NCI-H2107 treated with DMSO at 0.1 percent for 48 hours (cell line): ENCODE data around the gene POLN.
"Not testable (repeated sequence)": the region's sequence is repeated elsewhere in the genome, so short reads cannot be mapped to it uniquely, and the experiment has no call there.

Experiments
- DNase-seq: peaks from one replicate; lab custom pipeline; 2025; ENCODE audit not compliant: unreplicated experiment; lab: John Stamatoyannopoulos, UW

The POLN gene

DNA sequence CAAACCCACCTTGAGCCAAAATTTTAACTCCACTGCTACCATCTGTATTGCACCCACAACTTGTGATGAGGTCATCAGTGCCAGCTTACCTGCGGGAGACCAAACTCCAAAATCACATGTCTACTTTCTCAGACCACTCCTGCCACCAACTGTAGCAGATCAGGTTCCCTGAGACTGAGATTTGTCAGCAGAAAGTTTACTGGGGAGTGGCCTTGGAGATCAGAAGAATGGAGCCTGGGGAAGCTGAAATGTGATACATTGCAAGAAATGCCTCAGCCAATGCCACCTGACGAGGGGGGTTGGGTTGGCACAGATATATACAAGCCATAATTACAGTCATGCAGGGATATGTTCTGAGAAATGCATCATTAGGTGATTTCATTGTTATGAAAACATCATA lies 19.1 kb downstream of the POLN start:
- DNase-seq: peak; percentile 75

DNA sequence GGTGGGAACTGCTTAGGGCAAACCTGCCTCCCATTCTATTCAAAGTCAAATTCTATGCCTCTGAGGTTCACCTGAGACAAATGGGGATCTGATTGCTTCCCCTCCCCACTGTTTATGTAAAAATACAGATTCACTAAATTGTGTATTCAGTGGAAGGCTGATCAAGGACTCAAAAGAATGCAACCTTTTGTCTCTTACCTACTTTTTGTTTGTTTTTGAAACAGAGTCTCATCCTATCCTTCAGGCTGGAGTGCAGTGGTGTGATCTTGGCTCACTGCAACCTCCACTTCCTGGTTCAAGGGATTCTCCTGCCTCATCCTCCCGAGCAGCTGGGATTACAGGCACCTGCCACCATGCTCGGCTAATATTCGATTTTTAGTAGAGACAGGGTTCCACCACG lies 20.5 kb downstream of the POLN start:
- not testable (repeated sequence) for DNase-seq

DNA sequence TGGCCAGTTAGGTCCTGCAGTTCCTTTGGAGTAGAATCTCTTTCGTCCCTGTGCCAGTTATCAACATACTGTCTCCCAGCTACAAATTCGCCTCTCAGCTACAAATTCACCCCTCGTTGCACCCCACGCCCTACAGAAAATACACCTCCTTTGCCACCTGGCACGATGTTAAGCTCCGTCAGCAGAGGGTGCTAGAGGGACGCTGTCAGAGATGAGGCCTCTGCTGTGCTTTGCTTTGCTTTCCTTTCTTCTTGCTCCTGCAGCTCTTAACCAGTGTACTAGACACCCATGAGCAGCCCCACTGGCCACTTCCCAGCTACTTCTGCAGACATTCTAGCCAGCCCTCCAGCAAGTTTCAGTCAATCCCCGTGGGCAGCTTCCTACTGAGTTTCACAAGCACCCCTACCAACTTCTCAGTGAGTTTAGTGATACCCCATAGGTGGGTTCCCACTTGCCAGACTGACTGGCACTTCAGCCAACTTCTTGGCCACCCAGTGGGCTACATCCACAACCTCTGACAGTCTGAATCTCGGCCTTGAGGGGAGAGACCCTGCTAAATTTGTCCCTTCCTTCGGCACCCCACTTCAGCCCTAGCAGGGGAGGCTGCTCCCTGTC lies 21.8 kb downstream of the POLN start:
- DNase-seq: peak; percentile 56

DNA sequence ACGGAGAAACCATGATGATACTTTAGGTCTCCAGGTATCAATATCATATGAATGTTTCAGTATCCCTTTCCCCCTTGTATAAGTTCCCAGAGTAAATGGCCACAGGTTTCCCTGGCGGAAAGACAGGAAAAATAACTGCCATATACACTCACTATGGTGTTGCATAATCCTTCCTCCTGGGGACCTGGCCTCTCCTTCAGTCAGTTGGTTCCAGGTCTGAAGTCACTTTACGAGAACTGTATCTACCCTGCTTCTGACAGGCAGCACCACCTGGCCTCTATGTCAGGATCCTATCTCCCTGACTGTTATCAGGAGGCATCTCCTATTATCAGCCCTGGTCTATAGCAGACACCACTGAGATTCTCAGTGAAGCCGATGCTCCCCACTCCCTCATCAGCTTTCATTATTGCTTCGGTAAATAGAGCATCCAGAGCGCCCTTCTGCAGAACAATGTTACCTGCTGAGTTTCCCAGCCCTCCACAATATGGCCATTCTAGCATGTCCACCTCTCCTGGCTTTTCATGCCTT lies 22.6 kb downstream of the POLN start:
- DNase-seq: no peak

DNA sequence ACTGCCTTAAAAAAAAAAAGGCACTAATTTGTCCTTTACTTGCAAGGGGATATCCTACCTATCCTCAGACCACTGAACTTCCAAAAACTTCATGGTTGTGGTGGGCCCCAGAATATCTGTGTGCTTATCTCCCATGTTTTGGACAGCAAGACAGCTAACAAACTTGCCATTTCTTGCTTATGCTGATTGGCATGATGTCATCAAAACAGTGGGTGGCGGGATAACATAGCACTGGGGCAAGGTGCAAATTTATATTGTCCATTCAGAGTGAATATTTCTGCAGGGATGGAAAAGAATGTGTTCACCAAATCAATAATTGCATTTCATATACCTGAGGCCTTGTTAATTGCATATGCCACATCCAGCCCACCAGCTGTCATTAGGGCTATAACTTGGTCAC lies 23.5 kb downstream of the POLN start:
- DNase-seq: no peak

DNA sequence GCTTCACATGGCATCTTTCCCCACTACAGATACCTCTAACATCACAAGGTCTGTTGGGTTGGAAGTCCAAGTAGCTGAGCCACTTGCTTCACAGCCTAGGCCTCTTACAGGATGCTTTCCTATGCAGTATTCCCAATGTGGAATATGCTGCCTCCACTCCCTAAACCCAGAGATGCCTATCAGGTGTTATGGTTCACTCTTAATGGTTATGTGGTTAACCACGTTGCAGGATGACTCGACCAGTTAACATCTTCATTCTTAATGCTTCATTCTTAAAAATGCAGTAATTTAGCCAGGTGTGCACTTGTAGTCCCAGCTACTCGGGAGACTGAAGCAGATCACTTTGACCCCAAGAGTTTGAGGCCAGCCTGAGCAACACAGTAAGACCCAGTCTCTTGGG lies 24.2 kb downstream of the POLN start:
- DNase-seq: no peak

DNA sequence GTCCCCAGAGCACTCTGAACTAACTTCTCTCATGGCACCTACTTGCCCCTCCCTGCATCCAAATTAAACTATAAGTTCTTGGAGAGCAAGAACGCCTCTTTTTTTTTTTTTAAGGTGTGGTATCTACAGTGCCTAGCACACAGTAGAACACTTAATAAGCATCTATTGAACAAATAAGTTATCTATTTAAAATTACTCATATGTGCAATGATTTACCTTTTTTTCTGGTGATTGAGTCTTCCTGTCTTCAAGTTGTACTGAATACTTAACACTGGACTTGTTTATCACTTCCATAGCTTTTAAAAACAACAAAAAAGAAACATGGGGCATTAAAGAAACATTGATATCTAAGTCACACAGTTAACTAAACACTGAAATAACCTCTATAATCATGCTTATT lies 29.1 kb downstream of the POLN start:
- DNase-seq: no peak

DNA sequence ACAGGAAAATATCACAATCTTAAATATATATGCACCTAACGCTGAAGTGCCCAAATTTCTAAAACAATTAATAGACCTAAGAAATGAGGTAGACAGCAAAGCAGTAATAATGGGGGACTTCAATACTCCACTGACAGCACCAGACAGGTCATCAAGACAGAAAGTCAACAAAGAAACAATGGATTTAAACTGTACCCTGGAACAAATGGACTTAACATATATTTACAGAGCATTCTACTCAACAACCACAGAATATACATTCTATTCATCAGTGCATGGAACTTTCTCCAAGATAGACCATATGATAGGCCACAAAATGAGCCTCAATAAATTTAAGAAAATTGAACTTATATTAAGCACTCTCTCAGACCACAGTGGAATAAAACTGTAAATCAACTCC lies 39.1 kb downstream of the POLN start:
- not testable (repeated sequence) for DNase-seq

DNA sequence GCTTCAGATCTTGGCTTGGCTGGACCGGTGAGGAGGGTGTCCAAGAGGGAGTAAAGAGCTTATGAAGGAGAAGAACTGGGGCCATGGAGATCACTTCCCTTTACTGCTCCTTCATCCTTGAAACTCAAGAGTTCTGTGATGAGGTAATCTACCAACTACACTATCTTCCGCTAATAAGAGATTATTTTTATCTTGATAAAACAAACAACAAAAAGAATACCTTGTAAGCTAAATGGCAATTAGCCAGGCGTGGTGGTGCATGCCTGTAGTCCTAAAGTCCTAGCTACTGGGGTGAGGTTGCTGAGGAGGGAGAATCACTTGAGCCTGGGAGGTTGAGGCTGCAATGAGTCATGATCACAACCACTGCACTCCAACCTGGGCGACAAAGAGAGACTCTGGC lies 47.4 kb downstream of the POLN start:
- DNase-seq: no peak

DNA sequence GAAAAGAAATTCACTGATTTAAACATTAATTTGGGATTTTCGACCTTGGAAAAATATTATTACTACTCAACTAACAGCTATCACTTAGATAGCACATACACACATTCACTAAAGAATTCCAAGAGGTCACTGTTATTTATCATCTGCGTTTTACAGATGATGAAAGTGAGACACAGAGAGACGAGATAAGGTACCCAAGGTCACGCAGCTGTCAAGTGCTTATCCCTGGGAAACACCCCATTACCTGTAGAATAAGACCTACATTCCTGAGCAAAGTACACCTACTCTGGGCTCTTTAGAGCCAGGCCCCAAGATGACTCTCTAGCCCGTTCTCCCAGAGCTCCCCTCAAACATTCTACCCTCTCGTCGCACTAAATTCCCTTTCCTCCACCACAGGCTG lies 48.6 kb downstream of the POLN start:
- DNase-seq: no peak

DNA sequence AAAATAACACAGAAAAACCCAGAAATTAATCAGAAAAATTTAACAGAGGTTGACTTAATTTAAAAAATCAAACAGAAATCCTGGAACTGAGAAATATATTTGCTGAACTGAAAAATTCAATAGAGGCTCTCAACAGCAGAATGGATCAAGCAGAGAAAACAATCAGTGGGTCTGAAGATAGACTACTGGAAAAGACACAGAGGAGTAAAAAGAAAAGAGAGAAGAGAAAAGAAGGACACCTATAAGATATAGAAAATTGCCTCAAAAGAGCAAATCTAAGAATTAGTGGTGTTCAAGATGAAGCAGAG lies 55.1 kb downstream of the POLN start:
- no peak for DNase-seq

DNA sequence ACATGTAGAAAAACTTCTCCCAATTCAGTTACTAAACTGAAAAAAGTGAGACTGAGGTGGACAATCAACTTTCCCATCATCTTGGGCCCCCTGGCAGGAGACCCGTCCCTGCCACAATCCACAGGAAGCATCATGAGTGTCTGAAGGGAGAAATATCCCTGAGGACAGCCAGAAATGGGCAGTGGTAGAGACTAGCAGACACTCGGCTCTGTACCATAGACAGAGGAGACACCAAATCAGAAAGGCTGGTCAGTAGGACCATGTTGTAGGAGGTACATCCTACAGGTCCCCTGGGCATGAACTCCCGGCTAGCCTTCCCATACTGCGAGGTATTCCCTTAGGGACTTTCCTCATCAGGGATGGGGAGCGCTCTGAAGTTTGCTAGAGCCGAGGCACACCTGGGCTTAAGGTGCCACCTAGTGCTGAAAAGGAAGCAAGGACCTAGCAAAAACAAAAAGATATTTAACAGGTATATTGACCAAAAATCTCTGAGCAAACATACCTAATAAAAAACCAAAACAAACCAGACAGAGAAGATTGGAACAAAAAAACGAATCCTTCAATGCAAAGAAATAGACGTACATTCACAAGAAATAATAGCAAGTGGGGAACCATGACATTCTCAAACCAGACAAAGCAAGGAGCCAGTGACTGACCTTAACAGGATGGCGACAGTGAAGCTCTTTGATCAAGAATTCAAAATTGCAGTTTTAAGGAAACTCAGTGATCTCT lies 55.6 kb downstream of the POLN start:
- peak; percentile 19 for DNase-seq

DNA sequence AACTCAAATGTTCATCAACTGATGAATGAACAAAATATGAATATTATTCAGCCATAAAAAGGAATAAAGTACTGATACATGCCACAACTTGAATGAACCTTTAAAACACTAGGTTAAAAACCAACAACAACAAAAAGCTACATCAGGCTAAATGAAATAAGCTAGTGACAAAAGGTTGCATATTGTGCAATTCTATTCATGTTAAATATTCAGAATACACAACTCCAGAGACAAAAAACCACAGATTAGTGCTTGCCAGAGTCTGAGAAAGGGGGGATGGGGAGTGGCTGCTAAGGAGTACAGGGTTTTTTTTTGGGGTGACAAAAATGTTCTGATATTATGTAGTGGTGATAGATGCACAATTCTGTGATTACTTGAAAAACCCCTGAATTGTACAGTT lies 58.5 kb downstream of the POLN start:
- no peak for DNase-seq

DNA sequence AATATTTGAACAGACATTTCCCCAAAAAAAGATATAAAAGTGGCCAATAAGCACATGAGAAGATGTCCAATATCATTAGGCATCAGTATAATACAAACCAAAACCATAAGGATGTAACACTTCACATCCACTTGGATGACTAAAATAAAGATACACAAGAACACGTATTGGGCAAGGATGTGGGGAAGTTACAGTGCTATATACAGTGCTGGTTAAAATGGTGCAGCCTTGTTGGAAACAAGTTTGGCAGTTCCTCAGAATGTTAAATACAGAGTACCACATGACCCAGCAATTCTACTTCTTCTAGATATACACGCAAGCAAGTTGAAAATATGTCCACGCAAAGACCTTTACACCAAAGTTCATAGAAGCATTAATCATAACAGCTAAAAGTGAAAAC lies 58.9 kb downstream of the POLN start:
- no peak for DNase-seq

DNA sequence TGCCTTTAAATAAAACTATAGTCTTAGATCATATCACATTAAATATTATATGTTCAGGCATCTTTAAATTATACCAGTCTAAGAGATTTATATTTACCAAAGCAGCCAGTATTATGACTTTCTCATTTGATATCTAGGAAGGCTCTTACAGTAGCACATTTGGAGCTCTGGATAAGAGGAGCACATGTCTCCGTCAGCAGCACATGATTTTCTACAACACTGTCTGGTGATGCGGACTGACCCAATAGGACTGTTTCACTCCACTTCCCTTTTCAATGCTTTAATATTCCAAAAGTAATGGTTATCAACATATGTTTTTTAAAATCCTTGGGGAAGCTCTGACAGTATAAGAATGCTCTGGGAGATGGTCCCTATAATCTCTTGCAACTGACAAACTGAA lies 61.5 kb downstream of the POLN start:
- DNase-seq: no peak

DNA sequence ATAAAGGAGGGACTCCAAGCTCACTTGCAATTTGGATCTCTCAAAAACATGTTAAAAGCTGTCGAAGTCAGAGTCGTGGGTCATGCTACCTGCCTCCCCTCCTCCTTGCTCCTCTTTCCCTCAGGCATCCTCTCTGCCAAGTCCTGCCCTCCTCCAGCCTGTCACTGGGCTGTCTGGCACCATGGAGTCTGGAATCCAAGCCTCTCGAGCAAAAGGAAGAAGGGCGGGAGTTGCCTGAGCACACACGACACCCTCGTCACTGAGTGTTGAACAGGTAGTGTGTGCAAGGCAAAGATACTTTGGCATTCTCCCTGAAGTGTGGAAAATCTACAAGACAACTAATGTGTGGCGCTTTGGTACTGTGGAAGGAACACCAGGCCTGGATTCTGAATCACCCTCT lies 62.2 kb downstream of the POLN start:
- DNase-seq: no peak

DNA sequence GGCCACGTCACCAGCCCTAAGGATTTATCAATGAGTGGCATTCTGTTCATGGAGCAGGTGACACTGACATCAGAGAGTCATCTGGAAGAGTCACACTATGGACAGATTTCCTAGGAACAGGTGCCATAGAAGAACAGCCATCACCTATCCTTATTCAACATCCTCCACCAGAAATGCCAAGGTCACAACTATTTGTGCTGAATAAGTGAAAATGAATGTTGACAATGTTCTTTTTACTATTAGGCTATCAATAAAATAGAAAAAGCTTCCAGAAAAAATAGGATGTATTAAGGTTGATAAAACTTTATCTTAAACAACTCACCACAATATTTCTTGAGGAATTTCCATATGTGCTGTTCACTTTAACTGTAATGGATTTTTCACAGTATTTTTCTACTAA lies 62.9 kb downstream of the POLN start:
- no peak for DNase-seq

DNA sequence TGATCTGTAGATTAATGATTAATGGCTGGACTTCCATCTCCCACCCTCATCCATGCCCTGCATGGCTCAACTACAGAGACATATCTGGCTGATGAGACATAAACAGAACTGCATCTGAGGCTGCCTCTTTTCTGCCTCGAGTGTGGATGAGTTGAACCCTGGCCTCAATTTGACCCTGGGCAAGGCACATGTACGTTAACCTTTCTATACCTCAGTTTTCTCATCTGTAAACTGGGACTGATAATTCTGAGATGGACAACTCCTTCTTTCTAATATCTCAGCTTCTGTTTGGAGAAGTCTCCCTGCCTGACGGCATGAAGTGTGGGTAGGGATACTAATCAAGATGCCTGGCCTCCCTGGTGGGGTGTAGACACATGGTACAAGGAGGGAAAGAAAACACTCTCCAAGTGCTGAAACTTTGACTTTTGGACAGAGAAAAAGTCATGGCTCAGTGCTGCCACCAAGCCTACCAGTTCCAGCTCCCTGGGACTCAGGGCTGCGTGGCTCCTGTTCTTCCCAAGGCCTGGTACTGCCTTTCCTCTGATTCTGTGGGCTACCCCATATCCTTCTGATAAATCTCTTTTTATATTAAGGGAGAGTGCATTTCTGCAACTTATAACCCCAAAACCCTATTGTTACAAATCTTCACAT lies 64.4 kb downstream of the POLN start:
- DNase-seq: no peak

DNA sequence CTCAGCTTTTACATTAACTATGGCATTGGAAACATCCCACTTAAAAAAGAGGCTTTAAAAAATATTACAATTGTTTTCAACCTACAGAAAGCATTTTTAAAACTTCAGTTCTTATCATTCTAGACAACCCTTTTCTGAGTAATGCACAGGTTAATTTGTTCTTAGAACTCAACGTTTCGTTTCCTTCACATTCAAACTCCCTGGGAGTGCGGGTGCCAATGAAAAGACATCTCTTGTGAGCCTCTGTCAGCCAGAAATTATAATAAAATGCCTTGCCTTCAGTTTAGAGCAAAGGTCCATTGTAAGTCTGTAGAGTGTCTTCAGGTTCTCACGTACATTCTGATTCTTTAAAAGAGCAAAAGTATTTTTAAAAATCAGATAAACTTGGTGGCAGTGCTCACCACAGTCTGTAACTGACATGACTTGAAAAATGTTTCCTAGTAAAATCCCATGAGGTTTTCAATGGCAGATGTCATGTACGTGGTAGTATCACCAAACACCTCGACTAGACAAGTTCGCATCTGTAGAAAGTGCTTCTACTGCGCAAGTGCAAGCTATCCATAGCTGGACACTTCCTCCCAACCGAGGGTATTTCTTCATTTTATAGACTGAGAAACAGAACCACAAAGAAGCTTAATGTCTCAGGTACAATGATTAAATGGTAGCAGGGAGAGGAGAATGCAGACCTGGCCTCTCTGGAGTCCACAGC lies 65.8 kb downstream of the POLN start:
- no peak for DNase-seq

DNA sequence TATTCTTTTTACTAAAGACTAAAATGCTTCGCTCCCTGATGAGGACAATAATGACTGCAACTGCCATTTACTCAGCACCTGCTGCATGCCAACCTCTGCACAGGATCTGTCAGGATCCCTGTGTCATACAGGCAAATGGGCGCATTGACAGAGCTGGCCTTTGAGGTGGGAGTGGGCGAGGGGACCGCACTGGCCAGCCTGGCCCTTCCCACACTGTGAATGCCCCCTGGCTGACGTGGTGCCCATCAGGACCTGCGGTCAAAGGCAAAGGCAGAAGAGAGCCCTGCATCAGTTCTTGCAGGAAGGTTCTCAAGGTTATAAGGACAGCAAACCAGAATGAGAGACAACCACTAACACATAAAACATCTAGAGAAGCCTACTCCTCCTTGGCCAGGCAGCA lies 67.9 kb downstream of the POLN start:
- DNase-seq: no peak

DNA sequence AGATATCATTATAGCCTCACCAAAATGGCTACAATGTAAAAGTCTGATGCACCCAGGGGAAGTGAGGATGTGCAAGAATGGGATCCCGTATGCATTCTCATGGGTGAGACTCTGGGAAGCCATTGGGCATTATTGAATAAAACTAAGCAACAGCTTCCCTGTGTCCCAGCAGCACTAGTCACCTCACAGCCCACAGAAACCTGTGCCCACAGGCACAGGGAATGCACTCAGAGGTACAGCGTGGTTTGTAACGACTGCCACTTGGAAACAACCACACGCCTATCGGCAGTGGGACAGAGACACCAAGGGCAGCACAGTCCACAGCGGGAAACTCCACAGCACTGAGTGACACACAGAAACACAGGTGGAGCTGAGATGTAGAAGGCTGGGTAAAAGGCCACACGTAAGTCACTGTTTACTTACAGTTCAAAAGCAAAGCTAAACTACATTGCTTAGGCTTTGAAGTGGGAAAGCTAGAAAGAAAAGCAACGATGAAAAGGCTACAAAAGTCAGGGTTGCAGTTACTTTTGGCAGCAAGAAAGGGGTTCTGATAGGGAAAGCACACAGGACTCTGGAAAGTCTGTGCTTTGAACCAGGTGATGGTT lies 69.2 kb downstream of the POLN start:
- DNase-seq: no peak
